Nucleus accumbens (tissue), 56 donors: ENCODE results near the gene PTPRN2.
"Not testable (repeated sequence)": the region's sequence is repeated elsewhere in the genome, so short reads cannot be mapped to it uniquely, and the experiment has no call there.

Experiments used
- DNase-seq, 56 donors: peaks; one replicate each; lab custom pipeline; 2025; lab: John Stamatoyannopoulos, UW

PTPRN2 gene

DNA sequence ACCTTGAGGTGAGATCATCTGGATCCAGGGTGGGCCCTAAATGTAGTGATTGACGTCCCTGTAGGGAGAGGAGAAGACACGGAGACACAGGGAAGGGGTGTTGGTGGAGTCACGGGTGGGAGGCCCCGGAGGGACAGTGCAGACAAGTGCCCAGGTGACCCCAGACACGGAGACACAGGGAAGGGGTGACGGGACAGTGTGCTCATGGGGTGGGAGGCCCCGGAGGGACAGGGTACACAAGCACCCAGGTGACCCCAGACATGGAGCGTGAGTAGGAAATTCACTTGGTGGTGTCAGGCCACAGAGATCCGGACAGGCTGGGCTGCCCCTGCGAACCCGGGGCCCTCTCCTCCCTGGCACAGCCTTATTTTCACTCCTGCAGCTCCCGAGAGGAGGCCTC, 176.9 kb downstream of the PTPRN2 start:
- no peak for DNase-seq

DNA sequence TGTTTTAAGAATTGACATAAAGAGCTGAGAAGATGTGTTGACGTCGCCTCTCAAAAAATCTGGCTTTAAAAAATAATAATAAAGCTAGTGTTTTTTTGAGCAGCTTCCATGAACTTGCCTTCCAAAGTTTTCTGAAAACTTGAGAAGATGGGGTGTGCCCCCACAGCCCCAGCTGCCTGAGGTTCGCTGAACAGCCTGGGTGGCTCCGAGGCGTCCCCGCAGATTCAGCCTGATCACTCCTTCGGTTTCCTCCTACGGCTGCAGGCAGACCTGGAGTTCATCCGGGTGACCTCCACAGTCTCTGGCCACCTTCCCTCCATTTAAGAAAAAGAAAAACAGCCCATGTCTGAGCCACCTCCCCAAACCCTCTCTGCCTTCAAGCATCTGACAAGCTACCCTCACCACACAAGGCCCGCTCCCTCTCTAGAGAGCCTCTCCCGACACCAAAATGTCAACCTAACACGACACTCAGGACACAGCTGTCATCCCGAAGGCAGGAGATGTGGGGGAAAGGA, 177.8 kb downstream of the PTPRN2 start:
- DNase-seq = no peak

DNA sequence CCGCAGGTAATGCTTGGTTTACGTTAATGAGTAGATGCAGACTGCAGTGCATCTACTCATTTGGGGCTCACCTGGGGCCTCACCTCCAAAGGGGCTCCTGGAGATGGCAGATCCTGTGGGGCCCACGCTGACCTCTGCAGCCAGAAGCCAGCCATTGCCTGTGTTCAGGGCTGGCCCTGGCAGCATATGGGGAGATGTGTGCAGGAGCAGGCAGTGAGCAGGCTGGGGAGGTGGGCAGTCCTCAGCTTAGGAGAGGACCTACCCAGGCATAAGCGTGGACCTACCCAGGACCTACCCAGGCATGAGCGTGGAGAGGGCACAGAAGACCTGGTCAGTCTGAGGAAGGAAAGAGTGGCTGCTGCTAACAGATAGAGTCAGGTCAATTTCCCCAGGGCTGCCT, 178.5 kb downstream of the PTPRN2 start:
- no peak for DNase-seq

DNA sequence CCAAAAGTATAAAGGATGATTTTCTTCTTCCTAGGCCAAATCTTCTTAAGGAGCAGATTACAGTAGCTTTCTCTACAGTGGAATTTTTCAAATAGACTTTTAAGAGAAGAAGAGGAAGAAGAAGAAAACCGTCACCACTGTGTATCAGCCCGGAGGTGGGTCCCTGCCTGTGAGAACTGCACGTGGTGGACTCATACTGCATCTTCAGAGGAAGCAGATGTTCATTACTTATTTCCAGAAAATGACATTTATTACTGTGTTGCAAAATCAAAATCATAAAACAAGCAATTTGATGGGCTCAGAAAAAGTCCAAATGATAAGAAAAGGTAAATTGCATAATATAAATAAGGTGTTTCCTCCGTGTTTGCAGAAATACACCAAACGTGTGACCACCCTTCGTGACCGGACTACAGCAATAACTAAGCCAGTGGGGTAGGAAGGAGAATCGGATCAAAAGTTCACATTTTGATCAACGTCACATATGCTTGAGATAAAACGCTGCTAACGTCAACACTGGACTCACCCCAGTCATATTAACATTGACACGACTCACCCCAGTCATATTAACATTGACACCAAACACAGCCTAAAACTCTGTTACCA, 179.2 kb downstream of the PTPRN2 start:
- no peak for DNase-seq

DNA sequence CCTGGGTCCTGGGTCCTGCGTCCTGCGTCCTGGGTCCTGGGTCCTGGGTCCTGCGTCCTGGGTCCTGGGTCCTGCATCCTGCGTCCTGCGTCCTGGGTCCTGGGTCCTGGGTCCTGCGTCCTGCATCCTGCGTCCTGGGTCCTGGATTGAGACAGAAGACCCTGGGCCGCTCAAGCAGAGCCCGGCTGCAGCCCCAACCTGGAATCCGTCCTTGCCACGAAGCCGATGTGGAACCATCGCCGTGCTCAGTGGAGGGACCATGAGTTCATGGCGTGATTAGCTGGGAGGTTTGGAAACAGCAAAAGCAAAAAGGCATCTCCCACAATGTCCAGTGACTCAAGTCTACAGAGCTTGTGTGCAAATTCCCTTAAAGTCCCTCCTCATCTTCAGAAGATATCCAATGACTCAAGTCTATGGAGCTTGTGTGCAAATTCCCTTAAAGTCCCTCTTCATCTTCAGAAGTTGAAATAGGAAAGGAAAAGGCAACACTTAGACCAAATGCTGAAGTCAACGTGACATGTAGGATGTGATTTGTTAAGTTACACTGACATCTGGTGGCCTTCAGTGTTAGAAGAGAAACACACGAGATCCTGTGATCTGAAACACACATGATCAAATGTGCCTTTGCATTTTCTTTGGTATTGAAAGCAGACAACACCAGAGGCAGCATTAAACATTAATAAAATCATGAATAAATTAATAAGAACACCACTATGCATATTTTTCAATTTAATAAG, 179.9 kb downstream of the PTPRN2 start:
- DNase-seq = peak in 3 of 56 donors; percentile 13 to 35 (median 35)

DNA sequence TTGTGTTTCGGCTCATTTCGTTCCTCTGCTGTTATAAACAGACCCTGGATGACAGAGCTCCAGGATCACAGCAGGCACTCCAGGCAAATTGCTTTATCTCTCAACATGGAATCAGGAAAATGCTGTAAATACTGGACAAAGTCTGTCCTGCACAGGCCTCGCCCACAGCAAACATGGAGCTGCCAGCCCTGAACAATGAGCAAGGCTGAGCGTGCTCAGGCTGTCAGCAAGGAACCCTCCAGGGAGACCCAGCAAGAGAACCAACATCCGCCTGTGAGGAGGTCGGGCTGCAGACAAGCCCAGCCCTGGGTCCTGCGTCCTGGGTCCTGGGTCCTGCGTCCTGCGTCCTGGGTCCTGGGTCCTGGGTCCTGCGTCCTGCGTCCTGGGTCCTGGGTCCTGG, 180.8 kb downstream of the PTPRN2 start:
- DNase-seq = no peak

DNA sequence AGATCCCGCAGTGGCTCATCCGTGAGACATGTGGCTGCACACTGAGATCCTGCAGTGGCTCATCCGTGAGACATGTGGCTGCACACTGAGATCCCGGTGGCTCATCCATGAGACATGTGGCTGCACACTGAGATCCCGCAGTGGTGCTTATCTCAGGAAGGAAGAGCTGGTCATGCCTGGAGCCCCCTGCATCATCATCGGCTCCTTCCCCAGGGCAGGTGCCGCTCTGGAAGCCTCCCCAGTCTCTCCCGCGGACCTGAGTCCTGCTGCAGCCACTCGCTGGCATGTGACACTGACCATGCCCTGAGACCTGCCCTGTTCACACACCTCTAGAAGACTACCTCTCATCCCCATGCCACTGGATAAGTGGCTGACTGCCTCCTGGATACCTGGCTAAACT, 181.3 kb downstream of the PTPRN2 start:
- no peak for DNase-seq

DNA sequence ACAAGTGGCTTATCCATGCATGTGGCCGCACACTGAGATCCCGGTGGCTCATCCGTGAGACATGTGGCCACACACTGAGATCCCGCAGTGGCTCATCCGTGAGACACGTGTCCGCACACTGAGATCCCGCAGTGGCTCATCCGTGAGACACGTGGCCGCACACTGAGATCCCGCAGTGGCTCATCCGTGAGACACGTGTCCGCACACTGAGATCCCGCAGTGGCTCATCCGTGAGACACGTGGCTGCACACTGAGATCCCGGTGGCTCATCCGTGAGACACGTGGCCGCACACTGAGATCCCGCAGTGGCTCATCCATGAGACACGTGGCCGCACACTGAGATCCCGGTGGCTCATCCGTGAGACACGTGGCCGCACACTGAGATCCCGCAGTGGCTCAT, 181.9 kb downstream of the PTPRN2 start:
- not testable (repeated sequence) for DNase-seq

DNA sequence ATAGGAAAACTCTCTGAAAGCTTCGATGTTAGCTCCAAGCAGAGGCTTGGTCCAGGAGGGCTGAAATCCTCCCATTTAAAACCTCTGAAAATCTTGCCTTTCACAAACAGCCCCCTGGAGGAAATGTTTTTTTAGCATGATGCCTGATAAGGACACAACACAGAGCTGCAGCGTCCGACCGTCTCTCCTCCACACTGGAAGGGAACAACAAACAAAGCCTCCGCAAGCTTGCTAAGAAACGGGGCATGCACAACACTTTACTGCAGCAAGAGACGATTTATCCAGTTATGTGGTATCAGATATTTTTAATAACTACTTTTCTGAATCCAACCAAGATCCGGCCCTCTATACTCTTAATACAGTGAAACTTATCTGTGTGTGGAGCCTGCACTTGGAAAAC, 182.3 kb downstream of the PTPRN2 start:
- DNase-seq = no peak

DNA sequence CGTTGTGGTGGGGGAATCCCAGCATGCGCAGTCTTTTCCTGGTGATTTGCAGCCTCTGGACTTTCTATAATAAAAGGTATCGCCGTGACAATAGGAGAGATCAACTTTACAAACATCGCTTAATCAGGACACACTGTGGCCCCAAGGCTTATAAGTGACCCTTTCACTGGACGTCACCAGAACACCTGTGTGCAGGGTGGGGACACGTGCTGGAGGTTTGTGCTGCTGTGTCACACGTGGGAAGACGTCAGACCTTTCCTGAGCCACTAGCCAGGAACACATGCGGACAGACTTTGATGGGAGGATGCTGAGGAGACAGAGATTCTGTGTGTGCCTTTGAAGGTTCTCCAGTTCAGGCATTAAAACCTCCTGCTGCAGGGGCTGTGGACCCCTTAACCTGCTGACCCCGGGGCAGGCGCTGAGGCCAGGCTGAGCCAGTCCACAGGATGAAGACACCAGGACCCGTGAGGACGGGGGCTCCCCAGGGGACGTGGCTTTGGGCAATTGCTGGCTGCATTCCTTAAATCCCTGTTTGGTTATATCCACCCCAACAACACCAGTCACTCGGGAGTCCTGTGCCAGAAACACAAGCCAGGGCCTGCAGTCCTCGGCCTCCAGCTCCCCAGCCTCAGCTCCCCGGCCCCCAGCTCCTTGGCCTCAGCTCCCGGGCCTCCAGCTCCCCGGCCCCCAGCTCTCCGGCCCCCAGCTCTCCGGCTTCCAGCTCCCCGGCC, 183.4 kb downstream of the PTPRN2 start:
- DNase-seq = no peak

DNA sequence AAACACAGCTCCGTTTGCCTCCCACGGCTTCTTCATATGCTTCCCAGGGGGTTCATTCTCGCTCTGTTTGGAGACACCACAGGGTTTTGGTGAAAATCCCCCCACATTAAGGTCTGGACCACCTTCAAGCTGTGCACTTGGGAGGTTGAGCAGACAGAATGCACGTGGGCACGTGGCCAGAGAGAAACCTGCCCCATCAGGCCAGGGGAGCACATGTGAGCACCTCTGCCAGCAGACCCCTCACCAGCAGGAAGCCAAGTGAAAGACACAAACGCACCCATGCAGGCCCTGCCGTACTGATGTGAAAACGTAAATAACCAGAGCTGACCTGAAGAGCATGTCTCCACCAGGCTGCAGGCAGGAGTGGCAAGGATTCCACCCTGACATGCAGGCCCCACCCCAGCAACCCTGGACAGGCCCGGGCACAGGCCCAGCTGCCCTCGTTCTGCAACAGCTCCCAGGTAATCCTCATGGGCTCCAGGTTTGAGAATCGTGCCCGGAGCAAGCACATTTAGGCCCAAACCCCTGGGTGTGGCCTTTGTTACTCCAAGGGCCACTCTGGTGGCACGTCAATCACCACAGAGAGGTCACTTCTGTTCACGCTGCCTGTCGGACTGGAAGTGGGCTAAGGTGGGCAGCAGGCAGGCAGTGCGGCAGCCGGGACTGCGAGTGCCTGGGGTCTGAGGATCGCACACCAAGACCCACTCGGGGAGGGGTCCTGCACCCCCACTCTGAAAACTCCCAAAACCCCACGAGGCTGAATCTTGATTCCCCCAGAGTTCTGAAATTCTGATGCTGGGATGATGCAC, 184.4 kb downstream of the PTPRN2 start:
- DNase-seq = no peak

DNA sequence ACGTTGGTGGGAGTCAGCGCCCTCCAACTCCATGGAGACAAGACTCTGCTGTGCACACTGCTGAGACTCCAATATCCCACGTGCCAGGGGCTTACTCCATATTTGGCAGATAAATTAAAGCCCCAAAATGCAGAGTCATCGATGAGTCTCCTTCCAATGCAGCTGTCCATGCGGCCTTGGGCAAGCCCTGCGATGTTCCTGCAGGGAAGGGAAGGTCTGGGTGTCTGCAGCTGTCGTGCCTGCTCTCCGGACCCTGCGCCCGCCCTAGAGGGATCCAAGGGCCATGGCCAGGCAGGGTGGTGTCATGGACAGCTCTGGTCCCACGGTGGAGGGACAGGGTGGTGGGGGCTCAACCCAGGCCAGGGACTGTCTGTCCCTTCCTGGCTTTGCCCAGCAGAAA, 185.2 kb downstream of the PTPRN2 start:
- peak in 5 of 56 donors; percentile 15 to 29 (median 26) for DNase-seq

DNA sequence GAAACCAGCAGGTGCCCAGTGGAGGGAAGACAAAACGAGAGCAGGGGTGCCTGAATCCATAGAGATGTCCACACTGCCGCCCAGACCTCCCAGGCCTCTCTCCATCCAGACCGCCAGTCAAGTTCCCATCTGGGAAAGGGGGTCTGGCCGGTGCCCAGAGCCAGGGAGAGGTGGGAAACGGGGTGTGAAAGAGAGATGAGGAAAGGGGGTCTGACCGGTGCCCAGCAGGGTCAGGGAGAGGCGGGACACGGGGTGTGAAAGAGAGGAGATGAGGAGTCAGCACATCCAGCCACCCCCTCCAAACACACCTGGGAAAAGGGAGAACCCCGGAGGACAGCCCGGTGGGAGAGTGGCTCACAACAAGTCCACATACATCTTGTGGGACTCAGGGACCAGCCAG, 185.8 kb downstream of the PTPRN2 start:
- DNase-seq = no peak

DNA sequence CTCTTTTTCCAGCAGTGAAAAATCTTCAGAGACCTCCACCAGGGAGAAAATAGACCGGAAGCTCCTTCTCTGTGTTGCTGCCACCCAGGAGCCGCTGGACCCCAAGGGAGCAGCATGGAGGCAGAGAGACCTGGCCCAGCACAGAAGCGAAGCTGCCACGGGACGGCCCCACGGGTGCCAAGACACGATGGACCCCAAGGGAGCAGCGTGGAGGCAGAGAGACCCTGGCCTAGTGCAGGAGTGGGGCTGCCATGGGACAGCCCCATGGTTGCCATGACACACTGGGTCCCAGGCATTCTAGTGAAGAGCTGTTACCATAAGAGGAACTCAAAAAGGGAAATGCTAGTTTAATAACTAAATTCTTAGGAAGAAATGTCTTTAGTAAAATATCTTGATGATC, 186.3 kb downstream of the PTPRN2 start:
- no peak for DNase-seq

DNA sequence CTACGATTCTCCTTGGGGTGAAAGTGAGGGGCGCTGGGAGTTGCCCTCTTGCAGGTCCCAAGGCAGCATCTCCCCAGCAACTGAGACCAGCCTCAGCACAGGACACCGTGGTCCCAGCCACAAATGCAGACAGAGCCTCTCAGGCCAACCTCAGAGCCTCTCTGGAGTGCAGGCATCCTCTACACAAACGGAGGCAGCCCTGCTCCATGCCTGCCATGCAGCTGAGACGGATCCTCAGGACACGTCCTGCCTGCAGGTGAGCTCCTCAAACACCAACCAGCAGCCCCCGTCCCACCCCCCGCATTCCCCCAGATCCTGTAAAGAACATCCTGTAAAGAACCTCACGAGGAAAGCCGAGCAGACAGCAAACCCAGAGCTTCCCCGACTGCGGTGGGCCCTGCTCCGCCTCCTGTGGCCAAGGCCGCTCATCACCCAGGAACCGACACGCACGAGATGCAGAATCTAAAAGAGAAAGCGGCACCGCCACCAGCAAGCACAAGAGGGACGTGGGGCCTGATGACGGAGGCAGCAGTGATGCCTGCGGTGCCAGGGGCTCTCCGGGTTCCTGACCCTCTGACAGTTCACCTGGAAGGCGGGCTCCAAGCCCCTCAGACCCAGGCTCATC, 186.9 kb downstream of the PTPRN2 start:
- DNase-seq = no peak

DNA sequence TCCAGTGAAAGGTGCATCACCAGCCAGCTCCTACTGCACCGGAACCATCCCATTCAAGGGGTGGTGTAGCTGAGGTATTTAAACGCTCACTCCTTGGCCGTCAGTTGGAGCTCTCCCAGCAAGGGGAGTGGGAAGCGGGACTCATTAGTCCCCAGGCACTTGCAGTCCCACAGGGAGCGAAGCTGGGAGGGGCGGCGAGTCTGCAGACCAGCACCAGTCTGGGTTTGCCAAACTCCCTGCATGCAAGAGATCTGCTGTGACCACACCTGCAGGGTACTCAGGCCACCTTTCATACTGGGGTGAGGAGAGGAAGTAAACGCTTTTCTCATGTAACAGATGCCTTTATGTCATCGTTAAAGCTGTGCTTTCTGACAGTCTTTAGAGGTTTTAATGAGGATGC, 187.9 kb downstream of the PTPRN2 start:
- no peak for DNase-seq

DNA sequence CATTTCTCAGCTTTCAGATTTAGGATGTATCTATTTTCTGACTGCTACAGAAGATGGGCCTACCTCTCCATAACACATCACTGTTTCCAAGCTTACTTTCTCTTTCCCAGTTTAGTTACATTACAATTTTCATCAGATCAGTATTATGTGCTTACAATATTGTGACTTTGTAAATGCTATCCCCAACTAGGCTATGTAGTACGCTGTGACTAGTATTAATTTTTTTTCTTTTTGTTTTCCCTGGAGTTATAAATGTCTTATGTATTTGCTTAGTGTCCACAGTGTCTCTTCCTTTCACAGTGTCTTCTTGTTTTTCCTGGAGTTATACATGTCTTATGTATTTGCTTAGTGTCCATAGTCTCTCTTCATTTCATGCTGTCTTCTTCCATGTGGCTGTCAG, 188.9 kb downstream of the PTPRN2 start:
- DNase-seq = no peak

DNA sequence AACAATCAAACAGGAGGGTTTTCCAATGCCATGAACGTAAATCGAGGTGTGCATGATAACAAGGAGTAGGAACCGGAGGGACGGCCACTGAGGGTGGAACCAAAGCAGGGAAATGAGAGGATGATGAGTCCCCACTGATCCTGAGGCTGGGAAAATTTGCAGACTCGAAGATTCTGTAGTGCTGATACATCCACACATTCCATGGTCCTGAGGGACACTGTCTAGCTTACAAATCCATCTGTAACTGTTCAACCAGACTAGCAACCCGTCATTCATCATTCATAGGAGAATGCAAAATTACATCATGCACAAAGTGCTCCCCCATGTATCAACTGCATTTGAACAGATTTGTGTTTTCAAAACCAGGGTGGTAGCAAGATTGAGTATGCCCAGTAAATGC, 189.7 kb downstream of the PTPRN2 start:
- DNase-seq = no peak

DNA sequence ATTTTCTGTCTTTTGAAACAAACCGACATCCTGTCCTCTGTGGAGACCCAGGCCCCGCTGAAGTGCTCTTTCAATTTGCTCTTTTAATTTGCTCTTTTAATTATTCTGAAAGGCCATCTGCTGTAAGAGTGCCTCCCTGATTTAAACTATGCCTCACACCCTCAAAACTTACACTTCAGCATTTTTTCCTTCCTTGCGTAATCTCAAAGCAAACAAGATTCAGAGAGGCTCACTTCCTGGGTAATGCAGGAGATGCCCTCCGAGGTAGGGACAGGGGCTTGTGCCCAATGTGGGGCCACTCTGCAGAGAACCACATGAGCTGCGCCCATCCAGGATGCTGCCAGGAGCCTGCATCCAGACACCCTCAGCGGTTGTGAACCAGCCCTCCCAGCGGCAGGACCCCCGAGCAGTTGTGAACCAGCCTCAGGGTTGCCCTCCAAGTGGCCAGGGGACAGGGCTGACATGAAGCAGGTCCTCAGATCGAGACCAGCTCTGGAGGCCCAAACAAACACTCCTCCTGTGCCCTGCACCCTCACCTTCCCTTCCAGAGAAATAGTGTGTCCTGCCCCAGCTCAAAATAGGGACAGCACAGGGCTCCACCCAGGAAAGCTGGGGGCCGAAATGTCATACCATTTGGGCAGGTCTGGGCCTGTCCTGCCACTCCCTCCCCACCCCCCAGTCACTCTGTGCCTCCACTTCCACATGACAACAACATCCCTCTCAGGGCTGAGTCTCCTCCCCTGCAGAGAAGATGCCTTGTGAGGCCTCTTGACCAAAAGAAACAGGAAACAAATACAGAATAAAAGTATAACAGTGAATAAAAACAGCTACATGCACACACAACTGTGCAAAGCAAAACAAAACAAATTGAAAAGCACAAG, 190.4 kb downstream of the PTPRN2 start:
- DNase-seq = no peak
